ENCODE data around the gene CDC42EP3.

DNA sequence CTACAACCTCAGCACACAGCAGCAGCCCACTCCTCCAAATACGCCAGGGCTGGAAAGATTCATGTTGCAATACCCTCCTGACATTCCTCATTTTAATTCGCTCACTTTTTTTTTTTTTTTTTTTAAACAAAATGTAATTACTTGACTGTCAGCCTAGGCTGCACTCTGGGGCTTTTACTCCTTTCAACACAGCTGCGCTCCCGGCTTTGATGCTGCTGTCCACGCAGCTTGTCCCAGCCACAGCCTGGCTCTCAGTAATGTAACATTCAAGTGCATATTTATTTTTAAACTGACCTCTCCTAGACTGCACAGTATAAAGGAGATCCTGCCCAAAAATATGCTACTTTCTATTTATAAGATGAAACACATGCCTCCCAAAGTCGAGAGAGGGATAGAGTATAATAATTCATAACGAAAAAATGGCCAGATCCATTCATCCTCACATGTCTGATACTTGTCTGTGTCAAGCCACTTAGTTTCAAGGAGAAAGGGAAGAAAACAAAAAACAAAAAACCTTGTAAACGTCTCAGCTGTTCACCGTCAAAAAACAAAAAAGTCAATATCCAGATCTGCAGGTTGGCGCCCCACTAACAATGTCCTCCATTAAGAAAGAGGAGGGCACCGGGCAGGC lies 949 bp downstream of the CDC42EP3 start:
- no peak for TF ChIP-seq POLR2A (IDR thresholded peaks at IDR 0.05)
- TF ChIP-seq, protein P1, sequence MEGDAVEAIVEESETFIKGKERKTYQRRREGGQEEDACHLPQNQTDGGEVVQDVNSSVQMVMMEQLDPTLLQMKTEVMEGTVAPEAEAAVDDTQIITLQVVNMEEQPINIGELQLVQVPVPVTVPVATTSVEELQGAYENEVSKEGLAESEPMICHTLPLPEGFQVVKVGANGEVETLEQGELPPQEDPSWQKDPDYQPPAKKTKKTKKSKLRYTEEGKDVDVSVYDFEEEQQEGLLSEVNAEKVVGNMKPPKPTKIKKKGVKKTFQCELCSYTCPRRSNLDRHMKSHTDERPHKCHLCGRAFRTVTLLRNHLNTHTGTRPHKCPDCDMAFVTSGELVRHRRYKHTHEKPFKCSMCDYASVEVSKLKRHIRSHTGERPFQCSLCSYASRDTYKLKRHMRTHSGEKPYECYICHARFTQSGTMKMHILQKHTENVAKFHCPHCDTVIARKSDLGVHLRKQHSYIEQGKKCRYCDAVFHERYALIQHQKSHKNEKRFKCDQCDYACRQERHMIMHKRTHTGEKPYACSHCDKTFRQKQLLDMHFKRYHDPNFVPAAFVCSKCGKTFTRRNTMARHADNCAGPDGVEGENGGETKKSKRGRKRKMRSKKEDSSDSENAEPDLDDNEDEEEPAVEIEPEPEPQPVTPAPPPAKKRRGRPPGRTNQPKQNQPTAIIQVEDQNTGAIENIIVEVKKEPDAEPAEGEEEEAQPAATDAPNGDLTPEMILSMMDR (IDR thresholded peaks at IDR 0.05) = no peak
